Fibroblast of the aortic adventitia (primary cell): Measurements from ENCODE around the gene KCNQ1OT1. TPM values are rescaled to one million over a fixed set of nuclear protein-coding genes. Genes with fewer than 3 reads are reported as not detected.

Source experiments
- DNase-seq: peaks from one replicate; pipeline ENCODE4 v3.0.0-alpha.2; 2010; ENCODE audit warnings: low read depth
- H3K4me3 ChIP-seq: 2 replicates; pipeline ENCODE4 v1.5.1; 2011; ENCODE audit warnings: low read depth, mild to moderate bottlenecking, control low read depth, low read length, moderate library complexity
- CTCF ChIP-seq: IDR thresholded peaks from 2 replicates; pipeline ENCODE4 v1.5.1; 2011; ENCODE audit warnings: mild to moderate bottlenecking, low read length, control low read depth, inconsistent platforms; ENCODE audit not compliant: insufficient read depth
- total RNA-seq: library from RNA; depleted of rRNA; stranded (reverse); fragments of >200 nt; gene quantifications from 2 replicates; pipeline ENCODE4 v1.2.3, GENCODE V29; 2012; ENCODE audit warnings: low replicate concordance

The KCNQ1OT1 gene
- total RNA-seq, 1 donor, result 5.5 TPM

GRCh38 chr11:2577991-2578928 is 121.5 kb downstream of the KCNQ1OT1 start:
- TF ChIP-seq CTCF, result no peak
- no peak for DNase-seq
- H3K4me3 ChIP-seq, result no peak overlapping the region

- TF ChIP-seq CTCF, result no peak
- no peak overlapping the region for H3K4me3 ChIP-seq
Measured at GRCh38 chr11:2577031-2577990, 122.5 kb downstream of the KCNQ1OT1 start.

GRCh38 chr11:2576549-2576948 is 123.2 kb downstream of the KCNQ1OT1 start:
- TF ChIP-seq CTCF, result no peak
- no peak overlapping the region for H3K4me3 ChIP-seq
- DNase-seq, result no peak

More at GRCh38 chr11:2577031-2577990, 122.5 kb downstream of the KCNQ1OT1 start:
- DNase-seq, result no peak

- TF ChIP-seq CTCF, result no peak
- DNase-seq, result no peak
- H3K4me3 ChIP-seq, result no peak overlapping the region
Measured at GRCh38 chr11:2576111-2576510, 123.7 kb downstream of the KCNQ1OT1 start.

- TF ChIP-seq CTCF, result no peak
- H3K4me3 ChIP-seq, result no peak overlapping the region
- no peak for DNase-seq
Measured at GRCh38 chr11:2575591-2576051, 124.2 kb downstream of the KCNQ1OT1 start.

- no peak for TF ChIP-seq CTCF
- DNase-seq, result no peak
- H3K4me3 ChIP-seq, result no peak overlapping the region
Measured at GRCh38 chr11:2574553-2575535, 125.0 kb downstream of the KCNQ1OT1 start.
